ENCODE measurements around the gene PPP2R3A.
A peak's percentile ranks its signal among the peaks of the same experiment; 100 is the strongest.

Gene PPP2R3A

DNA sequence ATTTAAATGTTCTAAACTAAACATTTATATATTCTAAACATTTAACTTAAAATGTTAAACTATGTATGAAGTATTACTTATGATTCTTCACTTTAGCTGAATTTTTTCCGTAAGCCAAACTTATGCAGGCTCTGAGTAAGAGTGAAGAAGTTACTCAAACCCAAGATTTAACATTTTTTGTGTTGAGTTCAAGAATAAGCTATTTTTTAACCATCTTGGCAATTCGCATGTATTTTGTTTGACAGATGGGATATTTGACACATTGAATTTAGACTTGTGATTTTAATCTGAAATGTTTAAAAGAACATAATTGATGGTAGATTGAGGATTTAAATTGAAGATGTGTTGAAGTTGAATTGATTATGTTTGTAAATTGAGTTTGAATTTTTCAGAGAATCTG, 14.6 kb upstream of the PPP2R3A start:
- Mint-ChIP-seq H3K4me1 (no peaks in the 10 kb centered on the region), H3K36me3 (no peaks in the 10 kb centered on the region), H3K27me3 (peaks cover 15% of the 10 kb centered on the region), H3K9me3 (no peaks in the 10 kb centered on the region), H3K4me3 (no peak overlapping the region), H3K27ac (no peak overlapping the region)

DNA sequence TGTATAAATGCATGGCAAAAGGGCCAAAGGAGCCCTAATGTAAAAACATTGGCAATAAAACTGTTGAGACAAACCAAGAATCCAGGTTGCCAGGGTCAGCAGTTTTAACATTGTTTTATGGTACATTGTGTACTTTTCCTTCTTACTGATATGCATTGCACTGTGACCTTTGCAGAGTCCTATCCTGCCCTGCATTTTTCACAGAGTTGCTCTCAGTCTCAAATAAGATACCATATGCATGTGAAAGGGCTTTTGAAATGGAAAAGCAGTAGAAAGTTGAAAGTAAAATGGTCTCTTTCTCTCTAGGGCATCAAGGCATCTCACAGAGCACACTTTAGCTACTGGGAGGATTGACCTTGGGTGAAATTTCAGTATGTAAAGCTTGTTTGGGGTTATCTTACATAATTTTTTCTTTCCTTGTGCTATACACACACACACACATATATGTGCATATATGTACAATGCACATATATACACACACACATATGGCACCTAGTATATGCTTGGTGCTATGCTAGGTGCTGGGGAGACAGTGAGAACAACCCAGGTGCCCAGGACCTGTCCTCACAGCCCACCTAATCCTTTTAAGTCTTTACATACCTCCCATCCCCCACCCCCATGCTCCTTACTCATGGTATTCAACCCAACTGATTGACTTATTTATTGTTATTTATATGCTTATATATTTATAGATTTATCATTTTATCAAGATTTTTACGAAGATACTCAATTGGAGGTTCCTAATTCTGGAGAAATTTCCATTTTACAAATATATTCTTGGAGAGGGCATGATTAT, 1.2 kb upstream of the PPP2R3A start:
- Mint-ChIP-seq H3K4me1 (peaks cover 16% of the 10 kb centered on the region), H3K36me3 (no peaks in the 10 kb centered on the region), H3K9me3 (peaks cover 15% of the 10 kb centered on the region), H3K27me3 (peaks cover 27% of the 10 kb centered on the region), H3K4me3 (peak overlapping the region; percentile 82), H3K27ac (no peak overlapping the region)

DNA sequence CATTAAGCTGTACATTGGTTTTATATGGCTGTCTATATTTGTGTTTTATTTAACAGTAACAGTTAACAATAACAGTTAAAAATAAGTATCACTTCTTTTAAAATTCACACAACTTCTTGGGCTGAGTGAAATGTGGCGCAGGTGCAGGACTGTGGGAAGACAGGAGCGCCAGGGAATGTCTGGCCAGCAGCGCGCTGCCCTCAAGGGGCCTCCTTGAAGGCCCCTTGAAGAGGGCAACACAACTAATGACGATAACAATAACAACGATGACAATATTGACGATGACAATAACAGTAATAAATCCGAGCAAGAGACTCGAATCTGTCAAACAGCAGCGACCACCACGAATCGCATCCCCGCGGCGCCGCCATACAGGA, 411 bp upstream of the PPP2R3A start:
- Mint-ChIP-seq H3K4me1 (peaks cover 16% of the 10 kb centered on the region), H3K27me3 (peaks cover 29% of the 10 kb centered on the region), H3K9me3 (peaks cover 14% of the 10 kb centered on the region), H3K4me3 (peak overlapping the region; percentile 82), H3K27ac (no peak overlapping the region), H3K36me3 (no peaks in the 10 kb centered on the region)

DNA sequence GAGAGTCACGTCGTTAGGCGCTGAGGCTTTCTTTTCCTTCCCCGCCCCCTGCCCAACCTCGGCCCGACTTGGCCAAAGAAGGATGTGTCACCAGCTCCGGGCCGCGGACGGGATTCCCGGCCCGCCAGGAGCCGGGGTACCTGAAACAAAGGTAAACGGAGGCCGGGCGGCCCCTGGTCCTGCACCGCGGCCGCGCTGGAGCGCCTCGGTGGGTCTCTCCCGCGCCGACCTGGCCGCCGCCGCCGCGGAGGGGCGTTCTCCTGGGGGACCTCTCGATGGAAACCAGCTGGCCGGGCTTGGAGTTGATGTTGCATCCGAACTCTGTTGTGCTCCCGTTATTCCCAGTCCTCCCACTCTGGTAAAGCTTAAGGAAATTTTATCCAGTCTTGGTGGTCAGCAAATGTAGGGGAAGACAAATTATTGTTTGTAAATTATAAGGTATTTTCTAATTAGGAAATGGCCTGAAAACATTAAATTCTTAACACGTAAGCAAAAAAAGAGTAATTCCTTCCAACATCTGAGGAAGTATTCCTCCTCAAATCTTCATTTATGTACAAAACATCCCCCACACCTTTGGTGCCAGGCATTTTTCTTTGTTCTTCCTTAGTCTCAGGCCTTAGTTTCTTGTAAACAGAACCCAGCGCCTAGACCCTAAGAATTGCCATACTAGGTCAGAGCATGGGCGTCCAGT, 888 bp downstream of the PPP2R3A start:
- peaks cover 16% of the 10 kb centered on the region for H3K4me1 Mint-ChIP-seq
- H3K27ac Mint-ChIP-seq = no peak overlapping the region
- H3K9me3 Mint-ChIP-seq = peaks cover 10% of the 10 kb centered on the region
- H3K36me3 Mint-ChIP-seq = no peaks in the 10 kb centered on the region
- peaks cover 32% of the 10 kb centered on the region for H3K27me3 Mint-ChIP-seq
- peak overlapping the region; percentile 82 for H3K4me3 Mint-ChIP-seq

DNA sequence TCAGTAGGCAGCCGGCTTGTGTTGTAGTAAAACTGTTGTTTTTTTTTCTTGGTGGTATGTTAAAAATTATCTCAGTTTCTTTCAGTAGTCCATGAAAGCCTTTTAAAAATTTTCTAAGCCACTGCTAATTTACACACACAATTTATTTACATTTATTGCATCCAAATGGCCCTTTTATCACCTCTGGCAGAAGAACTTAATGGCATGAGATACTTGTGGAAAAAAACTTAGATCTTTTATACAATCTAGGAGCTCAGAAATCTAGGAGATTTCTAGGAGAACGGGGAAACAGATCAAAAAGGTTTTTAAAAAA, 1.4 kb downstream of the PPP2R3A start:
- no peak overlapping the region for H3K27ac Mint-ChIP-seq
- peaks cover 32% of the 10 kb centered on the region for H3K27me3 Mint-ChIP-seq

DNA sequence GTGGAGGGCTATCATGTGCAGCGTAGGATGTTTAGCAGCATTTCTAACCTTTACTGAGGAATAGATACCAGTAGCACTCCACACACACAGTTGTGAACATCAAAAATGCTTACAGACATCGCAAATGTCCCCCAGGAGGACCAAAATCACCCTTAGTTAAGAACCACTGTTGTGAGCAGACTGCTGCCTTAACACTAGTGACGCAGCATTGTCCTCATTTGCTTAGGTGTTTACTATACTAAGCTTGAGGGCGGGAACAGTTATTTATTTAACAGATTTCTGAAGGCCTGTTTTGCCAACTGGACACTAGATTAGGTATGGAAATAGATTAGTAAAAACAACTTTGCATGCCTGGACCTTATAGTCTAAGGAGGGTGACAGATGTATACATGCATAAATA, 2.3 kb downstream of the PPP2R3A start:
- H3K4me1 Mint-ChIP-seq = peaks cover 16% of the 10 kb centered on the region
- peaks cover 5% of the 10 kb centered on the region for H3K9me3 Mint-ChIP-seq
- no peak overlapping the region for H3K4me3 Mint-ChIP-seq
- H3K36me3 Mint-ChIP-seq = no peaks in the 10 kb centered on the region
- peaks cover 34% of the 10 kb centered on the region for H3K27me3 Mint-ChIP-seq
- H3K27ac Mint-ChIP-seq = no peak overlapping the region

More for the DNA sequence above, 1.4 kb downstream of the PPP2R3A start:
- peaks cover 16% of the 10 kb centered on the region for H3K4me1 Mint-ChIP-seq
- no peaks in the 10 kb centered on the region for H3K36me3 Mint-ChIP-seq
- H3K9me3 Mint-ChIP-seq = peaks cover 10% of the 10 kb centered on the region
- peak overlapping the region; percentile 81 for H3K4me3 Mint-ChIP-seq

DNA sequence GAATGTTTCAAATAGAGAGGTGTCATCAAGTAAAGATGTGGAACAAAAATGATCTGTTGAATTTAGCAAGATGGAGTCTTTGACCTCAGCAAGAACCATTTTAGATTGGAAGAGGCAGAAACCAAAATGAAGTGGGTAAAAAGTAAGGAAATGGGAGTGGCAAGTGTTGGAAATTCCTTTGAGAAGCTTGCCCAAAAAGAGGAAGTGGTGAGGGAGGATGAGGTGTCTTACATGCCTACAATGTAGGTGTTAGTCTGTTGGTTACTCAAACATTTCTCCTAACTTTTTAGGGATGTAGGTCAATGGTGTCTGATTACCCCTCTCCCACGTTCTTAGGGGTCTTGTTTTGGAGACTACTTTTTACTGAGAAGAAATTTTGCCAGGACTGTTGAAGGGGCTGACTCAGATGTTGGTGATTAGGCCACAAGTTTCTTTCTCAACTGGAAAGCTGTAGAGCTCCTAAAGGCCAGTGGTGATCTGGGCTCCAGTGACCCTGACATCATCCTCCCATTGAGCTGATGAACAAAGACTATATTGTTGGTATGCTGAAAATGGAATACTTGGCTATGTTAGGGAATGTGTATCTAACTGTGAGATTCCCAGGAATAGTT, 5.1 kb downstream of the PPP2R3A start:
- H3K27me3 Mint-ChIP-seq = peaks cover 36% of the 10 kb centered on the region
- H3K36me3 Mint-ChIP-seq = no peaks in the 10 kb centered on the region
- H3K9me3 Mint-ChIP-seq = peaks cover 5% of the 10 kb centered on the region
- no peak overlapping the region for H3K4me3 Mint-ChIP-seq
- H3K4me1 Mint-ChIP-seq = peaks cover 10% of the 10 kb centered on the region
- no peak overlapping the region for H3K27ac Mint-ChIP-seq

DNA sequence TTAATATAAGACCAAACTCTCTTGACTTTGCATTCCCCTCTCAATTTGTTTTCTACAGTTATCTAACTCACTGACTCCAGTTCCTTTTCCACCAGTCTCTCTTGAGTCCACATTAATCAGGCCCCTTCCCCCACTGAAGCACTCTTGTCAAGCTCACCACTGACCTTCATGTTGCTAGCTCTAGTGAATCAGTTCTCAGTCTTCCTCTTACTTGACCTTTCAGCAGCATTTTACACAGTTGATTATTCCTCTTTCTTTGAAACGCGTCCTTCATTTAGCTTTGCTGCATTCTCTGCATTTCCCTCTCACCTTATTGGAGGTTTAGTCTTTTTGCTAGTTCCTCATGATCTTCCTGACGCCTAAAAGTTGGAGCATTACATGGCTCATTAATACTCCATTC, 8.3 kb downstream of the PPP2R3A start:
- H3K4me3 Mint-ChIP-seq = no peak overlapping the region
- no peaks in the 10 kb centered on the region for H3K4me1 Mint-ChIP-seq
- peaks cover 5% of the 10 kb centered on the region for H3K9me3 Mint-ChIP-seq
- H3K36me3 Mint-ChIP-seq = no peaks in the 10 kb centered on the region
- peaks cover 19% of the 10 kb centered on the region for H3K27me3 Mint-ChIP-seq
- no peak overlapping the region for H3K27ac Mint-ChIP-seq

DNA sequence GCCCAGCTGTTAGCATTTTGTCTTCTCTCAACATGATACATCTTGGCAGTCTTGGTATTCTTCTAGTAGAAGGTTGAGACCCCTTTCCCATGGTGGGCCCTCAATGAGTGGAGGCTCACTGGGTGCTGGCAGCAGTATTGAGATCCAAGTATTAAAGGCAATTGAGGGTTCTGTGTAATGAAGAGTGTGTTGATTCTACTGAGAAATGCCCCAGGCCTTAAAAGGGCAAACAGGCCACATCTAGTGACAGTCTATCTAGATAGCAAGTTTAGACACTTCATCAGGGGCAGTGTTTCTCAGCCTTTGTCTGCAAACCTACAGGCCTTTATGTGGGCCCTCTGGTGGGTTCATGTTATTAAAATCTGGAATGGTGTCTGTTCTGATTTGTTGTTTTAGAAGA, 9.5 kb downstream of the PPP2R3A start:
- H3K9me3 Mint-ChIP-seq = peaks cover 2% of the 10 kb centered on the region
- no peaks in the 10 kb centered on the region for H3K4me1 Mint-ChIP-seq
- no peaks in the 10 kb centered on the region for H3K36me3 Mint-ChIP-seq
- no peak overlapping the region for H3K27ac Mint-ChIP-seq
- peaks cover 15% of the 10 kb centered on the region for H3K27me3 Mint-ChIP-seq
- no peak overlapping the region for H3K4me3 Mint-ChIP-seq

DNA sequence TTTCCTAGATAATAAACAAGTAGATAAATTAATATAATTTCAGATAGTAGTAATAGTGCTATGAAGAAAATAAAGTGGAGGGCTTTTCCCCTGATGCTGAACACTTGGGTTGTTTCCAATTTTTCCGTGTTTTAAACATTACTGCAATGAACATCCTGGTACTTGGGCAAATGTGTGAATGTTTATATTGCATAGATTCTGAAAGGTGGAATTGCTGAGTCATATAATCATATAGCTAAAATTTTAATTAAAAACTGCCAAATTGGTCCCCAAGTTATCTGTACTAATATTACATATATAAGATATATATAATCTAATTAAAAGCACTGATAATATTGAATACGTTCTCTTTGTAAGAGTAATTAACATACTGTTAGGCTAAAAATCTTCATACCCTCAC, 10.0 kb downstream of the PPP2R3A start:
- Mint-ChIP-seq H3K4me3 (no peak overlapping the region), H3K27me3 (peaks cover 15% of the 10 kb centered on the region), H3K4me1 (no peaks in the 10 kb centered on the region), H3K9me3 (no peaks in the 10 kb centered on the region), H3K36me3 (no peaks in the 10 kb centered on the region), H3K27ac (no peak overlapping the region)

DNA sequence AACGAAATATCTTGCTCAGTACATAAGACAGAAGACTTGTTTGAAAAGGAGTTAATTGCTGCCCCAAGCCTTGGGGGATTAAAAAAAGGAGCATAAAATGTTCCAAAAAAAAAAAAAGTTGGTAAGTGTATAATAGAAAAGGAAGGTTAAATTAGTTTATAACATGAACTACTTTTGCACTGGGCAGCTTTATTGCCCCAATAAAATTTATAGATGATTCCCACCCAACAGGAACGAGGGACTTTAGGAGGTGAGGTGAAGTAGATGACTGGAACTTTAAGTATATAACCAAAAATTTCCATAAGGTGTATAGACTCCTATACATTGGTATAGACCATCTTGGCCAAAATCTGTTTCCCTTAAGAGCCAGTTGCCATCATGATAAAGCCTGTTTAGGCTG, 14.8 kb downstream of the PPP2R3A start:
- Mint-ChIP-seq H3K4me1 (no peaks in the 10 kb centered on the region), H3K27me3 (peaks cover 12% of the 10 kb centered on the region), H3K9me3 (no peaks in the 10 kb centered on the region), H3K4me3 (no peak overlapping the region), H3K27ac (no peak overlapping the region), H3K36me3 (no peaks in the 10 kb centered on the region)

DNA sequence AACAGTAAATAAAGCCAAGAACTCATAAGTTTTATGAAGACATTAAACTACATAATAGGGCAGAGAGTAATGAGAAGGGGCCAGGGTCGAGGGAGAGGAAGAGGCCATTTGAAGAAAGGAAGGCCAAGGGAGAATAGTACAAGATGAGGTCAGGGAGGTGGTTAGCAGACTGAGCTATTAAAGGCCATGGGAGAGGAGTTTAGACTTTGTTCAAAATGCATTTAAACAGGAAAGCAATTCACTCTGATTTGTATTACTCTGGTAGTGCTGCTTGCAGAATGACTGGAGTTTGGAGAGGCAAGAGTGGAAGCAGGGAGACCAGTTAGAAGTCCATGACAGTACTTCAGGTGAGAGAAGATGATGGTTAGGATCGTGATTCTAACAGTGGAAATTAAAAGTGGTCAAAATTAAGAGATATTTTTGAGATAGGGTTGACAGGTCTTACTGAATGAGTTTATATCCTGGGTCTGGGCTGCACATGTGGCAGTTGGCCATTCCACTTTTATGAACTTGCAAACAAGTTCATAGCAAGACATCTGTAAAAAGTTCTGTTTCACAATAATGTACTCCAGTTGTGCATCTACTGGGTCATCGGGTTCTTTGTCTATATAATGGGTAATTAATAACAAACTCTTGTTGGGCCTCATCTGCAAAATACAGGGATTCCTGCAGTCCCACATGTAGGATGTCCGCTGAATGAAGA, 16.3 kb downstream of the PPP2R3A start:
- Mint-ChIP-seq H3K36me3 (no peaks in the 10 kb centered on the region), H3K9me3 (no peaks in the 10 kb centered on the region), H3K4me1 (no peaks in the 10 kb centered on the region), H3K4me3 (no peak overlapping the region), H3K27me3 (peaks cover 12% of the 10 kb centered on the region), H3K27ac (no peak overlapping the region)

DNA sequence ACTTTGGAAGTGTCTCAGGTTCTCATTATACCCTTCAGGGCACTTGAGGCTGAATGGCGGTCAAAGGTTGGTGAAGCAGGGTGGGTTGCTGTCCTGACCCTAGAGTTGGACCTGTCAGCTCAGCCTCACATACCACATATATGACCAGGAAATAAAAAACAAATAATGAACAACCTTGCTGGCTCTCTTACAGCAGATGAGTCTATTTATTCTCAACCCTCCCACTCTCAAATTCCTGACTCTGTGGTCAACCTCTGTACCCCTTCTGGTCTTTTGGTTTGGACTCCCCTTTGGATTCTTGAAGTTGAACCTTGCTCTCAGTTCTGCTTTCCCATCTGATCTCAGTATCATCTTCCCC, 16.9 kb downstream of the PPP2R3A start:
- H3K27ac Mint-ChIP-seq = no peak overlapping the region
- H3K27me3 Mint-ChIP-seq = peaks cover 12% of the 10 kb centered on the region
- H3K4me1 Mint-ChIP-seq = no peaks in the 10 kb centered on the region
- no peaks in the 10 kb centered on the region for H3K36me3 Mint-ChIP-seq
- no peaks in the 10 kb centered on the region for H3K9me3 Mint-ChIP-seq
- no peak overlapping the region for H3K4me3 Mint-ChIP-seq

DNA sequence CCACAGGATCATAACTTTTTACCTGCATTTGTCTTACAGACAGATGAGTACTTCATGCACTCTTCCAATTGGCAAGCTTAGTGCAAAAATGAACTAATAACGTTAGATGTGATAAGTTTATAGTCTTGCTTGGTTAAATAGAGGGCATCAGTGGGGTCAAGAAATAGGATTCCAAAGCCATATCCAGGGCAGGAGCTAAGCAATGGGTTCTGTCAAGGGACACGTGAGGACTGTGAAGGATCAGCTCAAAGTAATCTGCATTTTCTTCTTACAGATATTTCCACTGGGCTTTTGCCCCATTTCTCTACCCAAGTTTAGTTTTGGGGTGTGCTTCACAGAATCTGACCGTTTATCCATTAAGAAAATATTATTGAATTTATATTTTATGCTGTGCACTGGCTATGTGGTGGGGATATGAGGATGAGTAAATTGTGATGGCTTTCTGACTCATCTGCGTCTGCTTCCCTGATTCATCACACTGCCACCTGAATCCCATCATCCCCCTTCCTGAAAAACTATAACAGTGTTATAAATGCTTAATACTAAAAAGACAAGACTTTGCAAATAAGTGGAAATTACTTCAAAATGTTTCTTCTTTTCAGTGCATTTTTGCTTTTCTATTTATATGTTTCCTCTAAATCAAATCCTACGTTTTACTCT, 17.5 kb downstream of the PPP2R3A start:
- no peaks in the 10 kb centered on the region for H3K4me1 Mint-ChIP-seq
- H3K27ac Mint-ChIP-seq = no peak overlapping the region

DNA sequence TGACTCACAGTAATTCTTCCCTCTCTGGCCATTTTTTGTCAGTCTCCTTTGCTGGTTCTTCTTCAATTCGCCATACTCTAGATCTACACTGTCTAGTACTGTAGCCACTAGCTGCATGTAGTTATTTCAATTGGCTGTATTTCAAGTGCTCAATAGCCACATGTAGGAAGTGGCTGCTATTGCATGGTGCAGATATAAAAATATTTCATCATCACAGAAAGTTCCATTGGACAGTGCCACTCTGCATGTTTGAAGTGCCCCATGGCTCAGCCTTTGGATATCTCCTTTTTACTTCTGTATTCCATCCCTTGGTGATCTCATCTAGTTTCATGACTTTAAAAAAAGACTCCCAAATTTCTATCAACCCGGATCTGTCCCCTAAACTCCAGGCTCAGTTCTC, 22.1 kb downstream of the PPP2R3A start:
- no peak overlapping the region for H3K4me3 Mint-ChIP-seq
- peaks cover 9% of the 10 kb centered on the region for H3K27me3 Mint-ChIP-seq
- H3K36me3 Mint-ChIP-seq = no peaks in the 10 kb centered on the region

More for the DNA sequence above, 17.5 kb downstream of the PPP2R3A start:
- Mint-ChIP-seq H3K4me3 (no peak overlapping the region), H3K36me3 (no peaks in the 10 kb centered on the region), H3K9me3 (no peaks in the 10 kb centered on the region), H3K27me3 (peaks cover 12% of the 10 kb centered on the region)

More for the DNA sequence above, 22.1 kb downstream of the PPP2R3A start:
- Mint-ChIP-seq H3K27ac (no peak overlapping the region), H3K9me3 (no peaks in the 10 kb centered on the region), H3K4me1 (no peaks in the 10 kb centered on the region)
